C4-2B (cell line): ENCODE measurements around the gene WNT4.

ENCODE experiments used
- ZFX ChIP-seq: fragments of 450-650 bp; IDR thresholded peaks from 2 replicates; pipeline ENCODE4 v1.6.1; 2017
- TF ChIP-seq, protein P1 (sequence below): fragments of 450-650 bp; conservative IDR thresholded peaks from 2 replicates; pipeline ENCODE4 v1.5.1; 2017; ENCODE audit warnings: mild to moderate bottlenecking

DNA sequence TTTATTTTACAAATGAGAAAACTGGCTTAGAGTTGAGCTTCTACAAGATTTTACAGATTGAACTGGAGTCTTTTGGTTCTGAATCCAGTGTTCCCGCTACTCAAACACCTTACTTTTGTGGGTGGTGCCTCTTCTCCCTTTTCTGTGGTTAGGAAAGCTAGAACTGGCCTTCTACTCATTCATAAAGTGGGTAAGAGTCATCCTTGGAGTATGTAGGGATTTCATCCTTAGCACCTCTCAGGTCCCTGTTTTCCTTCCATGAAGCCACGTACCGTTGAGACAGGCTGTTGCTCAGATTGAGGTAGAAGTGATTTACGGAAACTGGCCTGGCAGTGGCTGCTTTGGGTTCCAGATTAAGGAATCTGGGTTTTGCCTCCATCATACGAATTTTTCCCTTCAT, 35.8 kb downstream of the WNT4 start:
- TF ChIP-seq, protein P1, sequence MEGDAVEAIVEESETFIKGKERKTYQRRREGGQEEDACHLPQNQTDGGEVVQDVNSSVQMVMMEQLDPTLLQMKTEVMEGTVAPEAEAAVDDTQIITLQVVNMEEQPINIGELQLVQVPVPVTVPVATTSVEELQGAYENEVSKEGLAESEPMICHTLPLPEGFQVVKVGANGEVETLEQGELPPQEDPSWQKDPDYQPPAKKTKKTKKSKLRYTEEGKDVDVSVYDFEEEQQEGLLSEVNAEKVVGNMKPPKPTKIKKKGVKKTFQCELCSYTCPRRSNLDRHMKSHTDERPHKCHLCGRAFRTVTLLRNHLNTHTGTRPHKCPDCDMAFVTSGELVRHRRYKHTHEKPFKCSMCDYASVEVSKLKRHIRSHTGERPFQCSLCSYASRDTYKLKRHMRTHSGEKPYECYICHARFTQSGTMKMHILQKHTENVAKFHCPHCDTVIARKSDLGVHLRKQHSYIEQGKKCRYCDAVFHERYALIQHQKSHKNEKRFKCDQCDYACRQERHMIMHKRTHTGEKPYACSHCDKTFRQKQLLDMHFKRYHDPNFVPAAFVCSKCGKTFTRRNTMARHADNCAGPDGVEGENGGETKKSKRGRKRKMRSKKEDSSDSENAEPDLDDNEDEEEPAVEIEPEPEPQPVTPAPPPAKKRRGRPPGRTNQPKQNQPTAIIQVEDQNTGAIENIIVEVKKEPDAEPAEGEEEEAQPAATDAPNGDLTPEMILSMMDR = no peak
- no peak for TF ChIP-seq ZFX
